ENCODE results near the gene KCNK18.

KCNK18 gene

DNA sequence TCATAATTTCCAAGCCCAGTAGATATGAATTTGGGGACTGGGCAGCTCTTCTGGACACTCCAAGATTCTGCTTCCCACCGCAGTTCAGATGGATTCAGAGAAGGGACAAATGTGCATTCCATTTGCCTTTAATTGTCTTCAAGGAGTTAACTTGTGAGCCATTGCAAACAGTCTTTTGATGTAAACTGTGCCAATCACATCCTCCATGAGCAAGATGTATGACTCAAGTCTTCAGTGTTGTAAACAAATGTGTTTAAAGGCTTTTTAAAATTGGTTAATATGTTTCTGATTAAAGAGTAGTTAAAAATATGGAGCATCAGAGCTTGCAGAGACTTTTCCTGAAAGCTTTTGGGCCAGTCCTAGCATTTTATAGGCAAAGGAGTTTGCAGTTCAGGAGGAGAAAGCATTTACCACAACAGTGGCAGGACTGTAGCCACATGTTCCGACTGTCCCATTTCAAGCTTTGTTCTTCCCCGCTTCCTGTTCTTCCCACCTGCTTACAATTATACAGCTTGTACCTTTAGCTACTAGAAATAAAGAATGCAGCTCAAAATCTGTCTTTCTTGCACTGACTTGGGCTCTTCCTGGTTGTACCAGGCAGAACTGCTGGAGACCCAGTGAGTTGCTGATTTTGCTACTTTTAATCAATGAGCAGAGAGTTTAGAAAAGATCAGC, 49.8 kb downstream of the KCNK18 start:
- ATAC-seq: no peak
- TF ChIP-seq TCF4 (CRISPR knock-in tag; IDR thresholded peaks at IDR 0.05; ENCODE audit: borderline replicate concordance) (no peak), ZNF8 (CRISPR knock-in tag; IDR thresholded peaks at IDR 0.05) (no peak), ISL1 (CRISPR knock-in tag; IDR thresholded peaks at IDR 0.05) (no peak), SNAI2 (CRISPR knock-in tag; IDR thresholded peaks at IDR 0.05) (no peak), RARB (CRISPR knock-in tag; IDR thresholded peaks at IDR 0.05) (no peak), ZC3H10 (CRISPR knock-in tag; IDR thresholded peaks at IDR 0.05) (no peak), TOX (CRISPR knock-in tag; IDR thresholded peaks at IDR 0.05; ENCODE audit: borderline replicate concordance) (no peak), ZNF565 (CRISPR knock-in tag; conservative IDR thresholded peaks at IDR 0.05; ENCODE audit: low read depth) (no peak), ESRRG (CRISPR knock-in tag; IDR thresholded peaks at IDR 0.05) (no peak)
- TF ChIP-seq, protein P1, sequence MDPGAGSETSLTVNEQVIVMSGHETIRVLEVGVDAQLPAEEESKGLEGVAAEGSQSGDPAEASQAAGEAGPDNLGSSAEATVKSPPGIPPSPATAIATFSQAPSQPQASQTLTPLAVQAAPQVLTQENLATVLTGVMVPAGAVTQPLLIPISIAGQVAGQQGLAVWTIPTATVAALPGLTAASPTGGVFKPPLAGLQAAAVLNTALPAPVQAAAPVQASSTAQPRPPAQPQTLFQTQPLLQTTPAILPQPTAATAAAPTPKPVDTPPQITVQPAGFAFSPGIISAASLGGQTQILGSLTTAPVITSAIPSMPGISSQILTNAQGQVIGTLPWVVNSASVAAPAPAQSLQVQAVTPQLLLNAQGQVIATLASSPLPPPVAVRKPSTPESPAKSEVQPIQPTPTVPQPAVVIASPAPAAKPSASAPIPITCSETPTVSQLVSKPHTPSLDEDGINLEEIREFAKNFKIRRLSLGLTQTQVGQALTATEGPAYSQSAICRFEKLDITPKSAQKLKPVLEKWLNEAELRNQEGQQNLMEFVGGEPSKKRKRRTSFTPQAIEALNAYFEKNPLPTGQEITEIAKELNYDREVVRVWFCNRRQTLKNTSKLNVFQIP (CRISPR knock-in tag; IDR thresholded peaks at IDR 0.05; ENCODE audit: borderline replicate concordance, low read depth): no peak
- TF ChIP-seq, protein P2, sequence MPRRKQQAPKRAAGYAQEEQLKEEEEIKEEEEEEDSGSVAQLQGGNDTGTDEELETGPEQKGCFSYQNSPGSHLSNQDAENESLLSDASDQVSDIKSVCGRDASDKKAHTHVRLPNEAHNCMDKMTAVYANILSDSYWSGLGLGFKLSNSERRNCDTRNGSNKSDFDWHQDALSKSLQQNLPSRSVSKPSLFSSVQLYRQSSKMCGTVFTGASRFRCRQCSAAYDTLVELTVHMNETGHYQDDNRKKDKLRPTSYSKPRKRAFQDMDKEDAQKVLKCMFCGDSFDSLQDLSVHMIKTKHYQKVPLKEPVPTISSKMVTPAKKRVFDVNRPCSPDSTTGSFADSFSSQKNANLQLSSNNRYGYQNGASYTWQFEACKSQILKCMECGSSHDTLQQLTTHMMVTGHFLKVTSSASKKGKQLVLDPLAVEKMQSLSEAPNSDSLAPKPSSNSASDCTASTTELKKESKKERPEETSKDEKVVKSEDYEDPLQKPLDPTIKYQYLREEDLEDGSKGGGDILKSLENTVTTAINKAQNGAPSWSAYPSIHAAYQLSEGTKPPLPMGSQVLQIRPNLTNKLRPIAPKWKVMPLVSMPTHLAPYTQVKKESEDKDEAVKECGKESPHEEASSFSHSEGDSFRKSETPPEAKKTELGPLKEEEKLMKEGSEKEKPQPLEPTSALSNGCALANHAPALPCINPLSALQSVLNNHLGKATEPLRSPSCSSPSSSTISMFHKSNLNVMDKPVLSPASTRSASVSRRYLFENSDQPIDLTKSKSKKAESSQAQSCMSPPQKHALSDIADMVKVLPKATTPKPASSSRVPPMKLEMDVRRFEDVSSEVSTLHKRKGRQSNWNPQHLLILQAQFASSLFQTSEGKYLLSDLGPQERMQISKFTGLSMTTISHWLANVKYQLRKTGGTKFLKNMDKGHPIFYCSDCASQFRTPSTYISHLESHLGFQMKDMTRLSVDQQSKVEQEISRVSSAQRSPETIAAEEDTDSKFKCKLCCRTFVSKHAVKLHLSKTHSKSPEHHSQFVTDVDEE (CRISPR knock-in tag; IDR thresholded peaks at IDR 0.05): no peak
- TF ChIP-seq, protein P3, sequence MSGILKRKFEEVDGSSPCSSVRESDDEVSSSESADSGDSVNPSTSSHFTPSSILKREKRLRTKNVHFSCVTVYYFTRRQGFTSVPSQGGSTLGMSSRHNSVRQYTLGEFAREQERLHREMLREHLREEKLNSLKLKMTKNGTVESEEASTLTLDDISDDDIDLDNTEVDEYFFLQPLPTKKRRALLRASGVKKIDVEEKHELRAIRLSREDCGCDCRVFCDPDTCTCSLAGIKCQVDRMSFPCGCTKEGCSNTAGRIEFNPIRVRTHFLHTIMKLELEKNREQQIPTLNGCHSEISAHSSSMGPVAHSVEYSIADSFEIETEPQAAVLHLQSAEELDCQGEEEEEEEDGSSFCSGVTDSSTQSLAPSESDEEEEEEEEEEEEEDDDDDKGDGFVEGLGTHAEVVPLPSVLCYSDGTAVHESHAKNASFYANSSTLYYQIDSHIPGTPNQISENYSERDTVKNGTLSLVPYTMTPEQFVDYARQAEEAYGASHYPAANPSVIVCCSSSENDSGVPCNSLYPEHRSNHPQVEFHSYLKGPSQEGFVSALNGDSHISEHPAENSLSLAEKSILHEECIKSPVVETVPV (CRISPR knock-in tag; IDR thresholded peaks at IDR 0.05): no peak

DNA sequence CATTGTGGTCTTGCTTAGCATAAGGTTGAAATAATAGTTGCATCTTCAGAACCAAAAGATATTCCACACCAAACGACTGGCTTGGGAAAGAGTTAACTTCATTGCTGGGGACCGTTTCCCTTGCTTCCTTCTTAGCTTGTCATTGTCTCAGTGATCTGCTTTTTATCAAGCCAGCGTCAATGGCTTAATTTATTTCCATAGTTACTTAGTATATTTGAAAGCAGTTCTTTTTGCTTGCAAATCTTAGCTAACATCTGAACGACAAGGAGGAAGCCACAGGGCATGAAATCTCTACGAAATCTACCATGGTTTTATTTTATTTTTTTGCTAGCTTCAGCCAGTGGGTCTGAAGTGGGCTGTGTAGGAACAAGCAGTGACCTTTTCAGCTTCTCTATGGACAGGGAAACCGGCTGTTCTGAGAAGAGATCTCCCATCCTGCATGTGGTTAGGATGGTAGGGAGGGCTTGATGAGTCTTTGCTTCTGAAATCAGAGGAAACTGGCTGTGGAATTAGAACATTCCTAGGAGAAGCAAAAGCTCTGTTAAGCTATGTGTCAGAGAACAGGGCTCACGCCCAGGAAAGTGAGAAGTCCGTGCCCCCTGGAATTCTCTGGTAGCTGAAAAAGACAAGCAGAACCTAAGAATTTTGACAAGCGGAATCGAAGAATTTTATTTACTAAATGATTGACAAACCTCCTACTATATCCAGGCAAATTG, 51.6 kb downstream of the KCNK18 start:
- no peak for ATAC-seq
- TF ChIP-seq CSDC2 (CRISPR knock-in tag; IDR thresholded peaks at IDR 0.05) (no peak), TCF4 (CRISPR knock-in tag; IDR thresholded peaks at IDR 0.05; ENCODE audit: borderline replicate concordance) (peak; percentile 28; the same call in 1 of the 2 replicates), PPARA (CRISPR knock-in tag; IDR thresholded peaks at IDR 0.05; ENCODE audit: borderline replicate concordance) (no peak), ZNF565 (CRISPR knock-in tag; conservative IDR thresholded peaks at IDR 0.05; ENCODE audit: low read depth) (no peak), OSR1 (CRISPR knock-in tag; IDR thresholded peaks at IDR 0.05) (no peak)
- TF ChIP-seq, protein P1 (CRISPR knock-in tag; IDR thresholded peaks at IDR 0.05; ENCODE audit: borderline replicate concordance, low read depth): no peak

DNA sequence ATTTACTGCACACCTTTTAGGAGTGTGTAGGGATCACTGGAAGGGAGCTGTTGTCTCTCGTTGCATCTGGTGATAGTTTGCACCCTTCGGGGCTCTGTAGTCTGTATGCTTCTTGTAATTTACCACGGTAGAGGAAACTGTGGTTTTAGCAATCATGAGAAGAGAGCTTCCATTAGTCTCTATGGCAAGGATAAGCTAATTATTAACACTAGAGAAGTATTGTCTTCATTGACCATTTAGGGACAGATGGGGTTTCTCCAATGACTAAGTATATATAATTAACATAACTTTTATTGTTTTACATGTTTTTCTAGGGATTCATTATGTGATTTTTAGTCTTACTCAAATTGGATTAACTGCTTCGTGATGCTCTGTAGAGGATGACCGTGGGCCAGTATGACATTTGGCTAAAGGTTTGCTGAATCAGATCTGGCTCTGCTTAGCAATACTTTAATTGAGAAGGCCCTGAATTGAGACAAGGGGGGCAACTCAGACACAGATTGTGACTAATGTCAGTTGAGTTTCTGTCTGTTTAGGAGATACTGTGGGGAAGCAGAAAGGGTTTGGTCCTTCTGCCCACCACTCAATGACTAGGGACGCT, 52.3 kb downstream of the KCNK18 start:
- ATAC-seq: no peak
- TF ChIP-seq TCF4 (CRISPR knock-in tag; IDR thresholded peaks at IDR 0.05; ENCODE audit: borderline replicate concordance): no peak
- TF ChIP-seq PPARA (CRISPR knock-in tag; IDR thresholded peaks at IDR 0.05; ENCODE audit: borderline replicate concordance): no peak
- TF ChIP-seq GLIS3 (CRISPR knock-in tag; IDR thresholded peaks at IDR 0.05): no peak
- TF ChIP-seq RARB (CRISPR knock-in tag; IDR thresholded peaks at IDR 0.05): no peak
- no peak for TF ChIP-seq BACH2 (CRISPR knock-in tag; IDR thresholded peaks at IDR 0.05; ENCODE audit: borderline replicate concordance)
- no peak for TF ChIP-seq ZNF8 (CRISPR knock-in tag; IDR thresholded peaks at IDR 0.05)
- TF ChIP-seq, protein P1 (CRISPR knock-in tag; IDR thresholded peaks at IDR 0.05; ENCODE audit: borderline replicate concordance, low read depth): no peak
- TF ChIP-seq TOX (CRISPR knock-in tag; IDR thresholded peaks at IDR 0.05; ENCODE audit: borderline replicate concordance): no peak
- no peak for TF ChIP-seq ESRRG (CRISPR knock-in tag; IDR thresholded peaks at IDR 0.05)
- TF ChIP-seq, protein P3 (CRISPR knock-in tag; IDR thresholded peaks at IDR 0.05): no peak
- TF ChIP-seq ZC3H10 (CRISPR knock-in tag; IDR thresholded peaks at IDR 0.05): no peak
- no peak for TF ChIP-seq SNAI2 (CRISPR knock-in tag; IDR thresholded peaks at IDR 0.05)
- TF ChIP-seq, protein P4, sequence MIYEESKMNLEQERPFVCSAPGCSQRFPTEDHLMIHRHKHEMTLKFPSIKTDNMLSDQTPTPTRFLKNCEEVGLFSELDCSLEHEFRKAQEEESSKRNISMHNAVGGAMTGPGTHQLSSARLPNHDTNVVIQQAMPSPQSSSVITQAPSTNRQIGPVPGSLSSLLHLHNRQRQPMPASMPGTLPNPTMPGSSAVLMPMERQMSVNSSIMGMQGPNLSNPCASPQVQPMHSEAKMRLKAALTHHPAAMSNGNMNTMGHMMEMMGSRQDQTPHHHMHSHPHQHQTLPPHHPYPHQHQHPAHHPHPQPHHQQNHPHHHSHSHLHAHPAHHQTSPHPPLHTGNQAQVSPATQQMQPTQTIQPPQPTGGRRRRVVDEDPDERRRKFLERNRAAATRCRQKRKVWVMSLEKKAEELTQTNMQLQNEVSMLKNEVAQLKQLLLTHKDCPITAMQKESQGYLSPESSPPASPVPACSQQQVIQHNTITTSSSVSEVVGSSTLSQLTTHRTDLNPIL (CRISPR knock-in tag; IDR thresholded peaks at IDR 0.05; ENCODE audit: low read depth): no peak
- TF ChIP-seq, protein P5, sequence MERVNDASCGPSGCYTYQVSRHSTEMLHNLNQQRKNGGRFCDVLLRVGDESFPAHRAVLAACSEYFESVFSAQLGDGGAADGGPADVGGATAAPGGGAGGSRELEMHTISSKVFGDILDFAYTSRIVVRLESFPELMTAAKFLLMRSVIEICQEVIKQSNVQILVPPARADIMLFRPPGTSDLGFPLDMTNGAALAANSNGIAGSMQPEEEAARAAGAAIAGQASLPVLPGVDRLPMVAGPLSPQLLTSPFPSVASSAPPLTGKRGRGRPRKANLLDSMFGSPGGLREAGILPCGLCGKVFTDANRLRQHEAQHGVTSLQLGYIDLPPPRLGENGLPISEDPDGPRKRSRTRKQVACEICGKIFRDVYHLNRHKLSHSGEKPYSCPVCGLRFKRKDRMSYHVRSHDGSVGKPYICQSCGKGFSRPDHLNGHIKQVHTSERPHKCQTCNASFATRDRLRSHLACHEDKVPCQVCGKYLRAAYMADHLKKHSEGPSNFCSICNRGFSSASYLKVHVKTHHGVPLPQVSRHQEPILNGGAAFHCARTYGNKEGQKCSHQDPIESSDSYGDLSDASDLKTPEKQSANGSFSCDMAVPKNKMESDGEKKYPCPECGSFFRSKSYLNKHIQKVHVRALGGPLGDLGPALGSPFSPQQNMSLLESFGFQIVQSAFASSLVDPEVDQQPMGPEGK (CRISPR knock-in tag; IDR thresholded peaks at IDR 0.05; ENCODE audit: borderline replicate concordance): no peak
